ENCODE data around the gene SFT2D1. TPM values are rescaled to one million over a fixed set of nuclear protein-coding genes. Genes with fewer than 3 reads are reported as not detected.

The SFT2D1 gene
- total RNA-seq, 3 donors from 2014 or later = 40.4 to 67.5 (median 53.3) TPM

GRCh38 chr6:166308769-166309589 lies 33.4 kb downstream of the SFT2D1 start:
- DNase-seq (no peak), ATAC-seq (peak; percentile 54)
- Histone ChIP-seq H3K36me3 (ENCODE audit: low read depth) (no peaks in the 10 kb centered on the region), H3K9me3 (no peaks in the 10 kb centered on the region), H3K4me3 (no peak overlapping the region), H3K4me1 (ENCODE audit: low read depth) (peaks cover 13% of the 10 kb centered on the region)
- intact Hi-C loops (cut with DNase I, micrococcal nuclease) = no loop called here
- TF ChIP-seq CTCF (IDR thresholded peaks at IDR 0.05) = no peak

- no peaks in the 10 kb centered on the region for H3K36me3 ChIP-seq (ENCODE audit: low read depth)
- H3K4me3 ChIP-seq = no peak within 1 kb of the TSS
- peaks cover 13% of the 10 kb centered on the region for H3K4me1 ChIP-seq (ENCODE audit: low read depth)
- ATAC-seq = peak; percentile 47
- intact Hi-C loops (cut with DNase I, micrococcal nuclease) = no loop called here
- no peaks in the 10 kb centered on the region for H3K9me3 ChIP-seq
- TF ChIP-seq CTCF (IDR thresholded peaks at IDR 0.05) = no peak
- DNase-seq = no peak
Observed at GRCh38 chr6:166308033-166308768, 34.1 kb downstream of the SFT2D1 start, which contains the start of gene PRR18. Gene PRR18 (minus strand): TSS chr6:166308392. CDS start chr6:166308142, 250 bp downstream.

GRCh38 chr6:166307082-166308032 lies 35.0 kb downstream of the SFT2D1 start:
- no peak for DNase-seq
- Histone ChIP-seq H3K4me3 (no peak overlapping the region), H3K9me3 (no peaks in the 10 kb centered on the region), H3K36me3 (ENCODE audit: low read depth) (no peaks in the 10 kb centered on the region), H3K4me1 (ENCODE audit: low read depth) (peaks cover 13% of the 10 kb centered on the region)
- TF ChIP-seq CTCF (IDR thresholded peaks at IDR 0.05) = no peak
- intact Hi-C loops (cut with DNase I, micrococcal nuclease) = no loop called here
- ATAC-seq = peak; percentile 58

- Histone ChIP-seq H3K4me3 (no peak overlapping the region), H3K9me3 (no peaks in the 10 kb centered on the region), H3K4me1 (ENCODE audit: low read depth) (peaks cover 13% of the 10 kb centered on the region), H3K36me3 (ENCODE audit: low read depth) (no peaks in the 10 kb centered on the region)
- DNase-seq (no peak), ATAC-seq (no peak)
- intact Hi-C loops (cut with DNase I, micrococcal nuclease) = no loop called here
- TF ChIP-seq CTCF (IDR thresholded peaks at IDR 0.05) = no peak
Observed at GRCh38 chr6:166306378-166307081, 35.8 kb downstream of the SFT2D1 start.
